Measurements from ENCODE around the gene TENT4A.

DNA sequence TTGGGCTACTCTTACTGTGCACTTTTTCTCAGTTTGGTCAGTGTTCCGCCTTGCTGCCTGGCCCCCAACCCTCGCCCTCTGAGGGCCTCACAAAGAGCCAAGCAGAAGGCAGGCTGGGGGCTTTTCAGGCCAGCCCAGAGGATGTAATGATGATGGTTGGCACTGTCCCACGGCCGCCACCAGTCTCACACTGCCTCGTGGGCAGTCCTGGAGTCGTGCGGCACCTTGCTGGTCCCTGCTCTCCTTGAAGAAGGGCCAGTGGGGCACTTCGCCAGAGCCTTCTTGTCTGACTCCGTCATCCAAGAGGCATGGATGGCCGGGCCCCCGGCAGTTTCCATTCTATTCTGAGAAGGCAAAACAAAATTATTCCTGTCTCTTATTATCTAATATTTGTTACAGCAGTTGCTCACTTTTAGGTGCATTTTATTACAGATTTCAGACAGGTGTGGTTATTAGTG is 21.0 kb downstream of the TENT4A start:
- TF ChIP-seq, protein P1, sequence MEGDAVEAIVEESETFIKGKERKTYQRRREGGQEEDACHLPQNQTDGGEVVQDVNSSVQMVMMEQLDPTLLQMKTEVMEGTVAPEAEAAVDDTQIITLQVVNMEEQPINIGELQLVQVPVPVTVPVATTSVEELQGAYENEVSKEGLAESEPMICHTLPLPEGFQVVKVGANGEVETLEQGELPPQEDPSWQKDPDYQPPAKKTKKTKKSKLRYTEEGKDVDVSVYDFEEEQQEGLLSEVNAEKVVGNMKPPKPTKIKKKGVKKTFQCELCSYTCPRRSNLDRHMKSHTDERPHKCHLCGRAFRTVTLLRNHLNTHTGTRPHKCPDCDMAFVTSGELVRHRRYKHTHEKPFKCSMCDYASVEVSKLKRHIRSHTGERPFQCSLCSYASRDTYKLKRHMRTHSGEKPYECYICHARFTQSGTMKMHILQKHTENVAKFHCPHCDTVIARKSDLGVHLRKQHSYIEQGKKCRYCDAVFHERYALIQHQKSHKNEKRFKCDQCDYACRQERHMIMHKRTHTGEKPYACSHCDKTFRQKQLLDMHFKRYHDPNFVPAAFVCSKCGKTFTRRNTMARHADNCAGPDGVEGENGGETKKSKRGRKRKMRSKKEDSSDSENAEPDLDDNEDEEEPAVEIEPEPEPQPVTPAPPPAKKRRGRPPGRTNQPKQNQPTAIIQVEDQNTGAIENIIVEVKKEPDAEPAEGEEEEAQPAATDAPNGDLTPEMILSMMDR (IDR thresholded peaks at IDR 0.05 in 2 of 3, conservative IDR thresholded peaks at IDR 0.05 in 1 of 3; ENCODE audit: control insufficient read depth in 2 of 3, extremely low read depth in 1 of 3, insufficient read depth in 1 of 3, low read depth in 3 of 3, low read length in 3 of 3): no peak
- TF ChIP-seq SP1 (IDR thresholded peaks at IDR 0.05; ENCODE audit: low read depth, low read length) (no peak), FOXM1 (IDR thresholded peaks at IDR 0.05; ENCODE audit: low read depth, low read length) (no peak), IKZF1 (conservative IDR thresholded peaks at IDR 0.05) (no peak), EZH2 (IDR thresholded peaks at IDR 0.05; ENCODE audit: borderline replicate concordance, control insufficient read depth, low read depth, low read length) (no peak), CHD4 (IDR thresholded peaks at IDR 0.05) (no peak), POLR2A (IDR thresholded peaks at IDR 0.05; ENCODE audit: low read depth, low read length) (no peak), RELA (IDR thresholded peaks at IDR 0.05; ENCODE audit: borderline replicate concordance, partially characterized antibody) (no peak)
- TF ChIP-seq, protein P2, sequence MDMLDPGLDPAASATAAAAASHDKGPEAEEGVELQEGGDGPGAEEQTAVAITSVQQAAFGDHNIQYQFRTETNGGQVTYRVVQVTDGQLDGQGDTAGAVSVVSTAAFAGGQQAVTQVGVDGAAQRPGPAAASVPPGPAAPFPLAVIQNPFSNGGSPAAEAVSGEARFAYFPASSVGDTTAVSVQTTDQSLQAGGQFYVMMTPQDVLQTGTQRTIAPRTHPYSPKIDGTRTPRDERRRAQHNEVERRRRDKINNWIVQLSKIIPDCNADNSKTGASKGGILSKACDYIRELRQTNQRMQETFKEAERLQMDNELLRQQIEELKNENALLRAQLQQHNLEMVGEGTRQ (IDR thresholded peaks at IDR 0.05; ENCODE audit: borderline replicate concordance, low read depth, low read length): no peak
- TF ChIP-seq, protein P3, sequence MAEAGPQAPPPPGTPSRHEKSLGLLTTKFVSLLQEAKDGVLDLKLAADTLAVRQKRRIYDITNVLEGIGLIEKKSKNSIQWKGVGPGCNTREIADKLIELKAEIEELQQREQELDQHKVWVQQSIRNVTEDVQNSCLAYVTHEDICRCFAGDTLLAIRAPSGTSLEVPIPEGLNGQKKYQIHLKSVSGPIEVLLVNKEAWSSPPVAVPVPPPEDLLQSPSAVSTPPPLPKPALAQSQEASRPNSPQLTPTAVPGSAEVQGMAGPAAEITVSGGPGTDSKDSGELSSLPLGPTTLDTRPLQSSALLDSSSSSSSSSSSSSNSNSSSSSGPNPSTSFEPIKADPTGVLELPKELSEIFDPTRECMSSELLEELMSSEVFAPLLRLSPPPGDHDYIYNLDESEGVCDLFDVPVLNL (IDR thresholded peaks at IDR 0.05; ENCODE audit: low read depth, low read length): no peak
- TF ChIP-seq, protein P4, sequence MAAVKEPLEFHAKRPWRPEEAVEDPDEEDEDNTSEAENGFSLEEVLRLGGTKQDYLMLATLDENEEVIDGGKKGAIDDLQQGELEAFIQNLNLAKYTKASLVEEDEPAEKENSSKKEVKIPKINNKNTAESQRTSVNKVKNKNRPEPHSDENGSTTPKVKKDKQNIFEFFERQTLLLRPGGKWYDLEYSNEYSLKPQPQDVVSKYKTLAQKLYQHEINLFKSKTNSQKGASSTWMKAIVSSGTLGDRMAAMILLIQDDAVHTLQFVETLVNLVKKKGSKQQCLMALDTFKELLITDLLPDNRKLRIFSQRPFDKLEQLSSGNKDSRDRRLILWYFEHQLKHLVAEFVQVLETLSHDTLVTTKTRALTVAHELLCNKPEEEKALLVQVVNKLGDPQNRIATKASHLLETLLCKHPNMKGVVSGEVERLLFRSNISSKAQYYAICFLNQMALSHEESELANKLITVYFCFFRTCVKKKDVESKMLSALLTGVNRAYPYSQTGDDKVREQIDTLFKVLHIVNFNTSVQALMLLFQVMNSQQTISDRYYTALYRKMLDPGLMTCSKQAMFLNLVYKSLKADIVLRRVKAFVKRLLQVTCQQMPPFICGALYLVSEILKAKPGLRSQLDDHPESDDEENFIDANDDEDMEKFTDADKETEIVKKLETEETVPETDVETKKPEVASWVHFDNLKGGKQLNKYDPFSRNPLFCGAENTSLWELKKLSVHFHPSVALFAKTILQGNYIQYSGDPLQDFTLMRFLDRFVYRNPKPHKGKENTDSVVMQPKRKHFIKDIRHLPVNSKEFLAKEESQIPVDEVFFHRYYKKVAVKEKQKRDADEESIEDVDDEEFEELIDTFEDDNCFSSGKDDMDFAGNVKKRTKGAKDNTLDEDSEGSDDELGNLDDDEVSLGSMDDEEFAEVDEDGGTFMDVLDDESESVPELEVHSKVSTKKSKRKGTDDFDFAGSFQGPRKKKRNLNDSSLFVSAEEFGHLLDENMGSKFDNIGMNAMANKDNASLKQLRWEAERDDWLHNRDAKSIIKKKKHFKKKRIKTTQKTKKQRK (IDR thresholded peaks at IDR 0.05; ENCODE audit: low read depth, low read length): no peak
